ENCODE results near the gene FAM174B.

- TF ChIP-seq, protein P1, sequence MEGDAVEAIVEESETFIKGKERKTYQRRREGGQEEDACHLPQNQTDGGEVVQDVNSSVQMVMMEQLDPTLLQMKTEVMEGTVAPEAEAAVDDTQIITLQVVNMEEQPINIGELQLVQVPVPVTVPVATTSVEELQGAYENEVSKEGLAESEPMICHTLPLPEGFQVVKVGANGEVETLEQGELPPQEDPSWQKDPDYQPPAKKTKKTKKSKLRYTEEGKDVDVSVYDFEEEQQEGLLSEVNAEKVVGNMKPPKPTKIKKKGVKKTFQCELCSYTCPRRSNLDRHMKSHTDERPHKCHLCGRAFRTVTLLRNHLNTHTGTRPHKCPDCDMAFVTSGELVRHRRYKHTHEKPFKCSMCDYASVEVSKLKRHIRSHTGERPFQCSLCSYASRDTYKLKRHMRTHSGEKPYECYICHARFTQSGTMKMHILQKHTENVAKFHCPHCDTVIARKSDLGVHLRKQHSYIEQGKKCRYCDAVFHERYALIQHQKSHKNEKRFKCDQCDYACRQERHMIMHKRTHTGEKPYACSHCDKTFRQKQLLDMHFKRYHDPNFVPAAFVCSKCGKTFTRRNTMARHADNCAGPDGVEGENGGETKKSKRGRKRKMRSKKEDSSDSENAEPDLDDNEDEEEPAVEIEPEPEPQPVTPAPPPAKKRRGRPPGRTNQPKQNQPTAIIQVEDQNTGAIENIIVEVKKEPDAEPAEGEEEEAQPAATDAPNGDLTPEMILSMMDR (IDR thresholded peaks at IDR 0.05): no peak
- TF ChIP-seq POLR2A (IDR thresholded peaks at IDR 0.05): no peak
These were observed 10.4 kb downstream of the FAM174B start for GRCh38 chr15:92645051-92645631.
